ENCODE results near the gene PRKAR1B.

The PRKAR1B gene

GRCh38 chr7:684416-684815 is 42.7 kb downstream of the PRKAR1B start:
- Histone ChIP-seq H3K27me3 (ENCODE audit: insufficient read depth, low read length) (no peaks in the 10 kb centered on the region), H4K20me1 (ENCODE audit: insufficient read depth, low read length) (no peaks in the 10 kb centered on the region), H3K9me2 (ENCODE audit: low read depth, low read length) (no peaks in the 10 kb centered on the region), H3K27ac (ENCODE audit: low read depth, low read length, poor library complexity, severe bottlenecking) (no peak overlapping the region), H3K4me1 (ENCODE audit: insufficient read depth, low read length, severe bottlenecking) (no peaks in the 10 kb centered on the region), H2AFZ (ENCODE audit: low read length) (no peak overlapping the region), H3K9me3 (ENCODE audit: low read length) (peaks cover 18% of the 10 kb centered on the region), H3K79me2 (ENCODE audit: insufficient read depth, low read length) (no peaks in the 10 kb centered on the region), H3F3A (ENCODE audit: insufficient read depth, low read length) (no peaks in the 10 kb centered on the region), H3K36me3 (ENCODE audit: insufficient read depth, low read length) (peaks cover 26% of the 10 kb centered on the region), H3K4me2 (ENCODE audit: low read length) (no peak overlapping the region), H3K9ac (ENCODE audit: low read length) (no peak overlapping the region), H3K4me3 (ENCODE audit: low read depth, low read length, poor library complexity, severe bottlenecking) (no peak overlapping the region)
- TF ChIP-seq EZH2 (IDR thresholded peaks at IDR 0.05; ENCODE audit: borderline replicate concordance, low read length) (no peak), CTCF (IDR thresholded peaks at IDR 0.05; ENCODE audit: low read length) (no peak)

- no peak overlapping the region for H2AFZ ChIP-seq (ENCODE audit: low read length)
- no peak overlapping the region for H3K4me2 ChIP-seq (ENCODE audit: low read length)
- H3K36me3 ChIP-seq (ENCODE audit: insufficient read depth, low read length), result peaks cover 31% of the 10 kb centered on the region
- H4K20me1 ChIP-seq (ENCODE audit: insufficient read depth, low read length), result no peaks in the 10 kb centered on the region
- no peak overlapping the region for H3K4me3 ChIP-seq (ENCODE audit: low read depth, low read length, poor library complexity, severe bottlenecking)
- no peaks in the 10 kb centered on the region for H3K79me2 ChIP-seq (ENCODE audit: insufficient read depth, low read length)
- no peaks in the 10 kb centered on the region for H3K9me2 ChIP-seq (ENCODE audit: low read depth, low read length)
- TF ChIP-seq CTCF (IDR thresholded peaks at IDR 0.05; ENCODE audit: low read length), result no peak
- TF ChIP-seq EZH2 (IDR thresholded peaks at IDR 0.05; ENCODE audit: borderline replicate concordance, low read length), result no peak
- H3K27ac ChIP-seq (ENCODE audit: low read depth, low read length, poor library complexity, severe bottlenecking), result no peak overlapping the region
- no peaks in the 10 kb centered on the region for H3K4me1 ChIP-seq (ENCODE audit: insufficient read depth, low read length, severe bottlenecking)
- H3K27me3 ChIP-seq (ENCODE audit: insufficient read depth, low read length), result no peaks in the 10 kb centered on the region
- H3F3A ChIP-seq (ENCODE audit: insufficient read depth, low read length), result no peaks in the 10 kb centered on the region
- H3K9me3 ChIP-seq (ENCODE audit: low read length), result peaks cover 17% of the 10 kb centered on the region
- no peak overlapping the region for H3K9ac ChIP-seq (ENCODE audit: low read length)
These were observed 43.4 kb downstream of the PRKAR1B start for GRCh38 chr7:683526-684205.

- TF ChIP-seq CTCF (IDR thresholded peaks at IDR 0.05; ENCODE audit: low read length) (no peak), EZH2 (IDR thresholded peaks at IDR 0.05; ENCODE audit: borderline replicate concordance, low read length) (no peak)
- no peak overlapping the region for H3K27ac ChIP-seq (ENCODE audit: low read depth, low read length, poor library complexity, severe bottlenecking)
These were observed 44.3 kb downstream of the PRKAR1B start for GRCh38 chr7:682810-683209.

More at GRCh38 chr7:682810-683209, 44.3 kb downstream of the PRKAR1B start:
- Histone ChIP-seq H3K4me1 (ENCODE audit: insufficient read depth, low read length, severe bottlenecking) (no peaks in the 10 kb centered on the region), H3K9me3 (ENCODE audit: low read length) (peaks cover 15% of the 10 kb centered on the region), H3K36me3 (ENCODE audit: insufficient read depth, low read length) (peaks cover 35% of the 10 kb centered on the region), H3K4me2 (ENCODE audit: low read length) (no peak overlapping the region), H3K9me2 (ENCODE audit: low read depth, low read length) (no peaks in the 10 kb centered on the region), H3K9ac (ENCODE audit: low read length) (no peak overlapping the region), H3F3A (ENCODE audit: insufficient read depth, low read length) (no peaks in the 10 kb centered on the region), H3K4me3 (ENCODE audit: low read depth, low read length, poor library complexity, severe bottlenecking) (no peak overlapping the region), H4K20me1 (ENCODE audit: insufficient read depth, low read length) (no peaks in the 10 kb centered on the region), H3K27me3 (ENCODE audit: insufficient read depth, low read length) (no peaks in the 10 kb centered on the region), H3K79me2 (ENCODE audit: insufficient read depth, low read length) (no peaks in the 10 kb centered on the region), H2AFZ (ENCODE audit: low read length) (no peak overlapping the region)

Measured in OCI-LY1 (cell line).